Measurements from ENCODE around the gene FOXP1. TPM values are rescaled to one million over a fixed set of nuclear protein-coding genes. Genes with fewer than 3 reads are reported as not detected.

The FOXP1 gene
- total RNA-seq, 1 donor from 2014 or later = 31.1 TPM

DNA sequence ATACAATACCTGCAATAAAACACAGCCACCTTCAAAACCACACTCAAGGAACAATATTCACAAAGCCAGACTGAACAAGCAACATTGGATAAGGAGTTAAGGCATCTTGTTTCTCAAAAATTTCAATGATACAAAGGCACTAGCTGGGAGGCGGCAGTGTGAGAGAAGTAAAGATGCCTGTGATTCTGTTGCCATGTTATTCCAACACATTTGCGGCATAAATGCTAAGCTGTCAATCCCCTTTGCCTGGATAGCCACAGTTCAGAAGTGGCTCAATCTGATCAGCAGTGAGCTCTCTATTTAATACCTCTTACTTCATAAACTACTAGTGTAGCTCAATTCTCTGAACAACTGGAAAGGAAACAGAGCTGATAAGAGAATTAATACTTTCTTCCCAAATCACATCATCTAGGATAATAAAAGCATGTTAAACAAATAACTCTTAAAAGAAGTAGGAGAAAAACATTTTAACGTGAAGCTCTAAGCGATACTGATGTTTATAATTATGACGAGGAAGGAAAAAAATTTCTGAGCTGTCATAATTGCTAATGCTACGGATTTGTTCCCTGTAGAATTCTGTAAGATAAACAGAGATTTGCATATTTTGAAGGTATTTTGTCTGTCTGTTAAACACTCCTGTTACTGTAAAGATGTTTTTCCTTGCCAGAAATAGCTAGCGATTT, 358.4 kb downstream of the FOXP1 start:
- no peak overlapping the region for H3K27ac Mint-ChIP-seq (ENCODE audit: unreplicated experiment)
- peaks cover 2% of the 10 kb centered on the region for H3K9me3 Mint-ChIP-seq (ENCODE audit: unreplicated experiment)

DNA sequence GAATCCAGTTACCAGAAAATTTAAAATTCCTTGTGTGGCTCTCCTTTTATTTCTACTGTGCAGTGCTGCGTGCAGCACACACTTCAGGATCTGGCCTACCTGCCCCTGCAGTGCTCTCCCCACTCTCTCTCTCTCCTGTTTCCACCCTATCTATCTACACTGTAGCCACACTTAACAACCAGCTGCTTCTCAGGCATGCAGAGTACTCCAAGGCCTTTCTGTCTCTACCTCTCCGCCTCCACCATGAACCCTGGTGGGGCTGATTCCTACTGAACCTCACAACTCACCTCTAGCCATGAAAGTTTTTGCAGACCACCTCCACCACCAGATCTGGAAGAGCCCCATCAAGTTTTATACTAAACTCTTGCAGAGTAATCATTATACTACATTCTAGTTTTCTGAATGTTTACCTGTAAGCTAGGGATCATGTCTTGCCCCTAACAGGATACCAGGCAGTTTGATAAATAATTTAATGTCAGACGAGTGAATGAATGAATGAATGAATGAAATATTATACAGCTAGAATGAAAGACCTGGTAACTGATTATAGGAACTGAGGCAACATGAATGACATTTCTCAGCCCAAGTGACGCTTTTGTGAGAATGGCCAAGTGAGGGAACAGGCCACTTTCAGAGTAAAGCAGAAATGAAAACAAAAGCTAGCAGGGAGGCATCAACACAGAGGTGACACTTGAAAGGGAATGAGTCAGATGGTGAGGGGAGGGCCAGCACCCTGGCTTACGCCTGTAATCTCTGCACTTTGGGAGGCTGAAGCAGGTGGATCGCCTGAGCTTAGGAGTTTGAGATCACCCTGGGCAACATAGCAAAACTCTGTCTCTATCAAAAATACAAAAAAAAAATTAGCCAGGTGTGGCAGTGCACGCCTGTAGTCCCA, 363.5 kb downstream of the FOXP1 start:
- Mint-ChIP-seq H3K4me1 (ENCODE audit: low read depth, unreplicated experiment) (no peaks in the 10 kb centered on the region), H3K27ac (ENCODE audit: unreplicated experiment) (no peak overlapping the region), H3K36me3 (ENCODE audit: unreplicated experiment) (peaks cover 5% of the 10 kb centered on the region), H3K9me3 (ENCODE audit: unreplicated experiment) (peaks cover 2% of the 10 kb centered on the region), H3K27me3 (ENCODE audit: unreplicated experiment) (peaks cover 3% of the 10 kb centered on the region), H3K4me3 (ENCODE audit: unreplicated experiment) (no peak overlapping the region)
- no peak for DNase-seq
- TF ChIP-seq, protein P1, sequence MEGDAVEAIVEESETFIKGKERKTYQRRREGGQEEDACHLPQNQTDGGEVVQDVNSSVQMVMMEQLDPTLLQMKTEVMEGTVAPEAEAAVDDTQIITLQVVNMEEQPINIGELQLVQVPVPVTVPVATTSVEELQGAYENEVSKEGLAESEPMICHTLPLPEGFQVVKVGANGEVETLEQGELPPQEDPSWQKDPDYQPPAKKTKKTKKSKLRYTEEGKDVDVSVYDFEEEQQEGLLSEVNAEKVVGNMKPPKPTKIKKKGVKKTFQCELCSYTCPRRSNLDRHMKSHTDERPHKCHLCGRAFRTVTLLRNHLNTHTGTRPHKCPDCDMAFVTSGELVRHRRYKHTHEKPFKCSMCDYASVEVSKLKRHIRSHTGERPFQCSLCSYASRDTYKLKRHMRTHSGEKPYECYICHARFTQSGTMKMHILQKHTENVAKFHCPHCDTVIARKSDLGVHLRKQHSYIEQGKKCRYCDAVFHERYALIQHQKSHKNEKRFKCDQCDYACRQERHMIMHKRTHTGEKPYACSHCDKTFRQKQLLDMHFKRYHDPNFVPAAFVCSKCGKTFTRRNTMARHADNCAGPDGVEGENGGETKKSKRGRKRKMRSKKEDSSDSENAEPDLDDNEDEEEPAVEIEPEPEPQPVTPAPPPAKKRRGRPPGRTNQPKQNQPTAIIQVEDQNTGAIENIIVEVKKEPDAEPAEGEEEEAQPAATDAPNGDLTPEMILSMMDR (IDR thresholded peaks at IDR 0.05; ENCODE audit: partially characterized antibody, unreplicated experiment) = no peak

More for the DNA sequence above, 358.4 kb downstream of the FOXP1 start:
- Mint-ChIP-seq H3K27me3 (ENCODE audit: unreplicated experiment) (no peaks in the 10 kb centered on the region), H3K36me3 (ENCODE audit: unreplicated experiment) (peaks cover 5% of the 10 kb centered on the region), H3K4me3 (ENCODE audit: unreplicated experiment) (no peak overlapping the region), H3K4me1 (ENCODE audit: low read depth, unreplicated experiment) (peaks cover 4% of the 10 kb centered on the region)
- TF ChIP-seq, protein P1 (IDR thresholded peaks at IDR 0.05; ENCODE audit: partially characterized antibody, unreplicated experiment) = no peak
- no peak for DNase-seq

DNA sequence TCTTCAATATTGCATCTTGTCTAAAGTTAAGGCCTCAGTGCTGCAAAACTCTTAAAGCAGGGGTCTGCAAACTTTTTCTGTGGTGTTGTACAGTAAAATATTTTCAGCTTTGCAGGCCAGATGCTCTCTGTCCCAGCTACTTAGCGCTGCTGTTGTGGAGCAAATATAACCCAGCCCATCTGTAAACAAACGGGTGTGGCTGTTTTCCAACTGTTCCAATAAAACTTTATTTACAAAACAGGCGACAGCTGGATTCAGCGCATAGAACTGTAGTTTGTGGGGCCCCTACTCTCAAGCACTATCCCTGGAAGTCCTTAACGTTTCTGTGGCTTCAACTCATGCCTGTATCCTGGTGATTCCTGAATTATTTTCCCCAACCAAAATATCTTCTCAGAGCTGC, 365.0 kb downstream of the FOXP1 start:
- DNase-seq = no peak
- Mint-ChIP-seq H3K27me3 (ENCODE audit: unreplicated experiment) (peaks cover 3% of the 10 kb centered on the region), H3K36me3 (ENCODE audit: unreplicated experiment) (peaks cover 5% of the 10 kb centered on the region), H3K4me1 (ENCODE audit: low read depth, unreplicated experiment) (no peaks in the 10 kb centered on the region), H3K9me3 (ENCODE audit: unreplicated experiment) (peaks cover 2% of the 10 kb centered on the region), H3K27ac (ENCODE audit: unreplicated experiment) (no peak overlapping the region), H3K4me3 (ENCODE audit: unreplicated experiment) (no peak overlapping the region)
- TF ChIP-seq, protein P1 (IDR thresholded peaks at IDR 0.05; ENCODE audit: partially characterized antibody, unreplicated experiment) = no peak

DNA sequence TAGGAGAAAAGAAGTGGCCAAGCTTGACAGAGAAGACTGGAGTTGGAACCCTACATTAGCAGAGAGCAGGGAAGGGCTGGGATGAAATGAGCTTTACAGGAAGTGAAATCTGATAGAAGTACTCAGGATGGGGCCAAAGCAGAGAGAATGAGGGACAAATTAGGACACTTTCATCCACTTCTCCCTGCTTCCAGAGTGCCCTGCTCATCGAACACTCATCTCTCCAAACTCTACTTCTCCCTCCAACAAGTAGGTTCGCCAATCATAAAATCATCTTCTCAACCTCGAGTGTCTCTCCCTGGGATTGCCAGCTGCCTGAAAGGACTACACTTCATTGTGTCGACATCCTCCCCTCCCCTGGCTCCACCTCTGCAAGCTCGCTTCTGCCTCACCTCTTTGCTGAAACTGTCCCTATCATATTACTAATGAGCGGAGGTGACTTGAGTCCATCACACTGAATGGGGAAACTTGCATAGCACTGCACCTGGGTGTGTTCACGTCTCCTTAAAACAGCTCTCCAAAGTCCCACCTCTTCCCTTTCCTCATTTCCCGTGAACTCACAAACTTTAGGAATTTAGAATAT, 365.8 kb downstream of the FOXP1 start:
- no peak for DNase-seq
- Mint-ChIP-seq H3K36me3 (ENCODE audit: unreplicated experiment) (peaks cover 3% of the 10 kb centered on the region), H3K9me3 (ENCODE audit: unreplicated experiment) (no peaks in the 10 kb centered on the region), H3K4me3 (ENCODE audit: unreplicated experiment) (no peak overlapping the region), H3K27ac (ENCODE audit: unreplicated experiment) (no peak overlapping the region), H3K4me1 (ENCODE audit: low read depth, unreplicated experiment) (no peaks in the 10 kb centered on the region), H3K27me3 (ENCODE audit: unreplicated experiment) (peaks cover 3% of the 10 kb centered on the region)
- TF ChIP-seq, protein P1 (IDR thresholded peaks at IDR 0.05; ENCODE audit: partially characterized antibody, unreplicated experiment) = no peak

Data from glutamatergic neuron (in vitro differentiated cells).